K562 (cell line): ENCODE data around the gene CEND1. TPM values are rescaled to one million over a fixed set of nuclear protein-coding genes. Genes with fewer than 3 reads are reported as not detected.

Experiments
- ATAC-seq: fragments of 200-7000 bp; cut with Tn5 transposase; 3 replicates; pipeline ENCODE4 v1.9.1; 2020; ENCODE audit warnings: moderate library complexity
- BruUV-seq: library from RNA; stranded (reverse); fragments of 400-500 nt; replicated peaks from 2 replicates; lab custom pipeline; 2021; lab: Mats Ljungman, UMichigan
- CTCF ChIA-PET: fragments of 300-600 bp; formaldehyde crosslinking; extraction: SDS; loops from one replicate; lab custom pipeline; 2021; ENCODE audit warnings: low intra/inter-chr PET ratio; lab: Yijun Ruan, JAX
- POLR2A ChIA-PET: fragments of 300-600, 350-650 bp; sonication (Branson Sonifier 250); formaldehyde crosslinking; extraction: SDS; loops from one replicate; lab custom pipeline; 2021; ENCODE audit warnings: antibody characterized with exemption, inconsistent platforms; lab: Yijun Ruan, JAX
- DNase-seq, 4 experiments: peaks; one replicate each; pipeline versions ENCODE4 v3.0.0 to v3.0.0-alpha.2; 2011 to 2018; ENCODE audit warnings: low spot score in 3 of 4, mixed read lengths in 3 of 4; ENCODE audit errors: extremely low read depth in 1 of 4
- FAIRE-seq: peaks from 2 replicates; lab custom pipeline; 2011; peaks lifted over from hg19 to GRCh38; lab: Jason Lieb, UNC
- H2AFZ ChIP-seq: 2 replicates; pipeline ENCODE4 v1.6.0; 2011; ENCODE audit warnings: low read depth, low read length, control low read depth, inconsistent platforms
- H3K27ac ChIP-seq: fragments of 200-600 bp; 3 replicates; pipeline ENCODE4 v1.8.0; 2011; ENCODE audit warnings: low read depth, mild to moderate bottlenecking, control low read depth, inconsistent platforms, low read length, moderate library complexity, mixed read lengths; ENCODE audit errors: extremely low read depth
- H3K27me3 ChIP-seq, 2 experiments: fragments of 300-600 bp in 1 of 2; 2 replicates in 1 of 2; 3 replicates in 1 of 2; pipeline versions ENCODE4 v1.6.0 to v1.8.0; 2011; ENCODE audit warnings: inconsistent platforms in 2 of 2, low read length in 2 of 2, mild to moderate bottlenecking in 1 of 2, mixed read lengths in 1 of 2, moderate library complexity in 1 of 2; ENCODE audit not compliant: control insufficient read depth in 2 of 2, insufficient read depth in 2 of 2
- H3K36me3 ChIP-seq: fragments of 300-600 bp; 3 replicates; pipeline ENCODE4 v1.8.0; 2011; ENCODE audit warnings: mild to moderate bottlenecking, low read length, inconsistent platforms; ENCODE audit not compliant: control insufficient read depth, insufficient read depth
- H3K4me1 ChIP-seq, 2 experiments: fragments of 200-600 bp in 1 of 2; replicated peaks in 1 of 2; 2 replicates in 1 of 2; 3 replicates in 1 of 2; pipeline versions ENCODE4 v1.5.1 to v1.8.0; 2011; ENCODE audit warnings: inconsistent platforms in 2 of 2, low read length in 2 of 2, mild to moderate bottlenecking in 1 of 2, mixed read lengths in 1 of 2, moderate library complexity in 1 of 2; ENCODE audit not compliant: control insufficient read depth in 2 of 2, insufficient read depth in 2 of 2
- H3K4me2 ChIP-seq: 2 replicates; pipeline ENCODE4 v1.6.1; 2011; ENCODE audit warnings: low read length, control low read depth, inconsistent platforms, mixed read lengths; ENCODE audit not compliant: insufficient read depth
- H3K4me3 ChIP-seq: fragments of 200-600 bp; sonication (generic), shearing (Covaris generic); 2 replicates; pipeline ENCODE4 v1.5.1; 2016; ENCODE audit warnings: control low read depth, inconsistent platforms
- H3K79me2 ChIP-seq: fragments of 200-600 bp; 3 replicates; pipeline ENCODE4 v1.8.0; 2011; ENCODE audit warnings: low read length, inconsistent platforms; ENCODE audit not compliant: control insufficient read depth, insufficient read depth
- H3K9ac ChIP-seq, 2 experiments: 2 replicates each; pipeline versions ENCODE4 v1.6.0 to v1.6.1; 2011; ENCODE audit warnings: low read depth in 2 of 2, low read length in 2 of 2, control low read depth in 1 of 2, inconsistent platforms in 1 of 2, mild to moderate bottlenecking in 1 of 2, mixed read lengths in 1 of 2; ENCODE audit not compliant: insufficient read depth in 1 of 2
- H3K9me1 ChIP-seq: one replicate; pipeline ENCODE4 v1.6.0; 2011; ENCODE audit warnings: inconsistent platforms, mild to moderate bottlenecking, low read length, moderate library complexity; ENCODE audit not compliant: control insufficient read depth, insufficient read depth
- H3K9me3 ChIP-seq: replicated peaks from 2 replicates; pipeline ENCODE4 v1.5.1; 2011; ENCODE audit warnings: low read depth, low read length, inconsistent platforms; ENCODE audit not compliant: control insufficient read depth, insufficient read depth
- H4K20me1 ChIP-seq: replicated peaks from 2 replicates; pipeline ENCODE4 v1.6.1; 2011; ENCODE audit warnings: low read length, inconsistent platforms, mixed read lengths; ENCODE audit not compliant: control insufficient read depth, insufficient read depth
- CREM ChIP-seq: IDR thresholded peaks from 2 replicates; pipeline ENCODE4 v1.6.1; 2014; ENCODE audit warnings: antibody characterized with exemption, low read depth
- ESRRA ChIP-seq: fragments of 450-650 bp; IDR thresholded peaks from 2 replicates; pipeline ENCODE4 v1.6.1; 2014; ENCODE audit warnings: low read depth, mild to moderate bottlenecking, moderate library complexity, borderline replicate concordance
- HMGN3 ChIP-seq: IDR thresholded peaks from 2 replicates; pipeline ENCODE4 v1.6.1; 2011; ENCODE audit warnings: borderline replicate concordance, low read depth, mild to moderate bottlenecking, mixed read lengths, low read length; ENCODE audit not compliant: insufficient read length; ENCODE audit errors: extremely low read depth
- POLR2G ChIP-seq: fragments of 200-400 bp; formaldehyde crosslinking; IDR thresholded peaks from 2 replicates; pipeline ENCODE4 v1.6.1; 2017; ENCODE audit warnings: low read depth, mild to moderate bottlenecking, antibody characterized with exemption, low read length, moderate library complexity
- TGIF2 ChIP-seq: sonication (generic); formaldehyde crosslinking; IDR thresholded peaks from 2 replicates; pipeline ENCODE4 v1.8.1; 2022; ENCODE audit warnings: mild to moderate bottlenecking, missing genetic modification reagents, moderate library complexity
- WGBS: fragments of 100-300 bp; shearing (Covaris generic); methylation state at CpG from one replicate; pipeline ENCODE4 v1.1.6; 2016; ENCODE audit warnings: low coverage, mixed read lengths; ENCODE audit not compliant: insufficient coverage; ENCODE audit errors: missing lambda C conversion rate; 5-methylcytosine and 5-hydroxymethylcytosine counted together
- in situ Hi-C: fragments of 300-500 bp; cut with MboI; formaldehyde crosslinking; loops from 4 replicates; pipeline ENCODE4 v1.15.0; 2018; ENCODE audit warnings: inconsistent platforms, mixed read lengths
- intact Hi-C: fragments of 100-400 bp; cut with micrococcal nuclease; formaldehyde crosslinking; loops from 2 replicates; pipeline ENCODE4 v1.14.2; 2022
- polyA plus RNA-seq, 8 experiments: library from polyadenylated mRNA; depleted of rRNA in 4 of 8; stranded (reverse) in 5 of 8; unstranded in 3 of 8; fragments of >200 nt; fragmentation: Nextera tagmentation in 2 of 8; fragmentation: Illumina TruSeq in 1 of 8; extraction: Ambion mirVana in 2 of 8; extraction: Trizol in 1 of 8; gene quantifications; 2 replicates each; pipeline versions ENCODE4 v1.2.1 to v1.2.3, GENCODE V29; 2011 to 2014; ENCODE audit warnings: inconsistent platforms in 1 of 8, missing spikeins in 1 of 8
- total RNA-seq, 7 experiments: library from RNA; depleted of rRNA in 6 of 7; stranded (reverse); fragments of >200 nt in 6 of 7; fragmentation: Illumina TruSeq in 2 of 7; extraction: Trizol in 2 of 7; gene quantifications; 2 replicates each; pipeline versions ENCODE4 v1.2.1 to v1.2.3, GENCODE V29; 2011 to 2021; ENCODE audit warnings: low replicate concordance in 1 of 7

The CEND1 gene
- total and polyA plus RNA-seq, 9 of the 15 experiments (the other 6 are each of a cell fraction or from before 2014, with no cell fraction given), result 0.13 to 0.18 (median 0.16) TPM; not detected in 6

GRCh38 chr11:788953-789940, 643 bp downstream of the CEND1 start:
- no peak overlapping the region for H3K4me2 ChIP-seq
- DNase-seq, result no peak
- H3K27me3 ChIP-seq, result no peaks in the 10 kb centered on the region
- peaks cover 0 to 73% of the 10 kb centered on the region in 2 experiments; a peak in 2 of 5 replicates for H3K4me1 ChIP-seq
- whole genome bisulfite sequencing, result 44% methylated on average over 16 of the region's 31 CpGs
- peak overlapping the region in 1 of 2 experiments; percentile 69; a peak in 1 of 4 replicates for H3K9ac ChIP-seq
- no peak for ATAC-seq
- in situ Hi-C loops, result no loop called here
- POLR2A ChIA-PET, result interaction anchor here (0.5 to 2.0 kb wide), 5 partner anchors 8 to 293 kb away, joined by 3 to 6 read pairs (median 5); no protein-coding TSS in a partner anchor
- no peak overlapping the region for H3K27ac ChIP-seq
- FAIRE-seq, result no peak
- CTCF ChIA-PET, result no interaction called here
- no peaks in the 10 kb centered on the region for H4K20me1 ChIP-seq
- H3K79me2 ChIP-seq, result no peaks in the 10 kb centered on the region
- peaks cover 25% of the 10 kb centered on the region; the same call in 1 of the 3 replicates for H3K36me3 ChIP-seq
- H3K9me3 ChIP-seq, result no peaks in the 10 kb centered on the region
- TF ChIP-seq HMGN3, result peak; percentile 10
- TF ChIP-seq TGIF2, result peak; percentile 15; the same call in 1 of the 2 replicates
- TF ChIP-seq CREM, result no peak
- TF ChIP-seq POLR2G, result peak; percentile 42; the same call in 1 of the 2 replicates
- peak; percentile 87 for TF ChIP-seq ESRRA
- TF ChIP-seq, all 486 proteins: peak for 4
- no TSS peak for BruUV-seq
- intact Hi-C loops, result no loop called here
- Histone ChIP-seq H3K4me3 (no peak overlapping the region), H2AFZ (no peak overlapping the region), H3K9me1 (peaks cover 3% of the 10 kb centered on the region)
